Fibroblast of mammary gland (primary cell): ENCODE results near the gene APPL1.

ENCODE experiments used
- DNase-seq: peaks from one replicate; pipeline ENCODE4 v3.0.0-alpha.2; 2010; ENCODE audit warnings: low read depth
- H3K4me3 ChIP-seq: 2 replicates; pipeline ENCODE4 v1.5.1; 2011; ENCODE audit warnings: low read depth, mild to moderate bottlenecking, low read length, moderate library complexity; ENCODE audit not compliant: control insufficient read depth
- TF ChIP-seq, protein P1 (sequence below): conservative IDR thresholded peaks from 2 replicates; pipeline ENCODE4 v1.5.1; 2011; ENCODE audit warnings: low read depth, low read length, inconsistent platforms; ENCODE audit not compliant: control insufficient read depth, insufficient read depth

APPL1 gene

GRCh38 chr3:57309769-57310360 lies 82.3 kb downstream of the APPL1 start:
- H3K4me3 ChIP-seq, result no peak overlapping the region
- no peak for DNase-seq
- TF ChIP-seq, protein P1, sequence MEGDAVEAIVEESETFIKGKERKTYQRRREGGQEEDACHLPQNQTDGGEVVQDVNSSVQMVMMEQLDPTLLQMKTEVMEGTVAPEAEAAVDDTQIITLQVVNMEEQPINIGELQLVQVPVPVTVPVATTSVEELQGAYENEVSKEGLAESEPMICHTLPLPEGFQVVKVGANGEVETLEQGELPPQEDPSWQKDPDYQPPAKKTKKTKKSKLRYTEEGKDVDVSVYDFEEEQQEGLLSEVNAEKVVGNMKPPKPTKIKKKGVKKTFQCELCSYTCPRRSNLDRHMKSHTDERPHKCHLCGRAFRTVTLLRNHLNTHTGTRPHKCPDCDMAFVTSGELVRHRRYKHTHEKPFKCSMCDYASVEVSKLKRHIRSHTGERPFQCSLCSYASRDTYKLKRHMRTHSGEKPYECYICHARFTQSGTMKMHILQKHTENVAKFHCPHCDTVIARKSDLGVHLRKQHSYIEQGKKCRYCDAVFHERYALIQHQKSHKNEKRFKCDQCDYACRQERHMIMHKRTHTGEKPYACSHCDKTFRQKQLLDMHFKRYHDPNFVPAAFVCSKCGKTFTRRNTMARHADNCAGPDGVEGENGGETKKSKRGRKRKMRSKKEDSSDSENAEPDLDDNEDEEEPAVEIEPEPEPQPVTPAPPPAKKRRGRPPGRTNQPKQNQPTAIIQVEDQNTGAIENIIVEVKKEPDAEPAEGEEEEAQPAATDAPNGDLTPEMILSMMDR, result no peak

DNA sequence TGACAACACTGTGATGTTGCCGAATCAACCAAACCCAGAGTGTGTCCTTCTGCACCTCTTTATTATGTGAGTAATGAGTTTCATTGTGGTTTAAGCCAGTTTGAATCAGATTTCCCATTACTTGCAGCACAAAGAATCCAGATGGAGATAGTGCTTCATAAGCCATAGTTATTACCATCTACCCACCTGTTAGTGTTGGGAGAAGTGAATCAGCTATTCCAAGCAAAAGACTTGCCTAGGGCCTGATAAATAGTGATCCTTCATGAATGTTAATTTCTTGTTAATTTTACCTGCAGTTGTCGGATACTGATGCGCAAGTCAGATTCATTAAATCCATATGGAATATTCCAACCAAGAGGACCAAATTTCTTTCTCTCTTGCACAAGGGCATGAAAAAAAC lies 86.7 kb downstream of the APPL1 start:
- DNase-seq, result no peak
- TF ChIP-seq, protein P1, result no peak
- no peak overlapping the region for H3K4me3 ChIP-seq
